GM19099 (cell line): ENCODE measurements around the gene SLC25A1.

Experiments
- POLR2A ChIP-seq: IDR thresholded peaks from 3 replicates; pipeline ENCODE4 v1.6.1; 2011; ENCODE audit warnings: low read depth; ENCODE audit not compliant: insufficient read length; ENCODE audit errors: extremely low read depth

Gene SLC25A1

DNA sequence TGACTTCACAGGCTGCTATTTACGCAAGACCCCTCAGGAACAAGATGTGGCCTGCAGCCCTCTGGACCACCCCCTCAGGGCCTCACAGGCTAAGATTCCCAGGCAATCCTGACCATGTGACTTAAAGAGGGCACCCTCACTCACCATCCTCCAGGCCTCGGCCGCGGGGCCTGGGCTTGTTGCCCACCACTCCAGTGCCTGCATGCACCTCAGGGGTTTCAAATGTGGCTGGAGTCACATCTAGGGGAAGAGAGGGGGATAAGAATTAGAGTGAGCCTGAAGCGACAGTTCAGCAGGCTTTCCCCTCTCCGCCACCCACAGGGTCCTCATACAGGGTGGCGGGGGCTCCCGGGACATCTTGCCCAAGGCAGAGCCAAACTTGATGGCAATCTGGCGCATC, 36.1 kb downstream of the SLC25A1 start:
- TF ChIP-seq POLR2A: no peak

DNA sequence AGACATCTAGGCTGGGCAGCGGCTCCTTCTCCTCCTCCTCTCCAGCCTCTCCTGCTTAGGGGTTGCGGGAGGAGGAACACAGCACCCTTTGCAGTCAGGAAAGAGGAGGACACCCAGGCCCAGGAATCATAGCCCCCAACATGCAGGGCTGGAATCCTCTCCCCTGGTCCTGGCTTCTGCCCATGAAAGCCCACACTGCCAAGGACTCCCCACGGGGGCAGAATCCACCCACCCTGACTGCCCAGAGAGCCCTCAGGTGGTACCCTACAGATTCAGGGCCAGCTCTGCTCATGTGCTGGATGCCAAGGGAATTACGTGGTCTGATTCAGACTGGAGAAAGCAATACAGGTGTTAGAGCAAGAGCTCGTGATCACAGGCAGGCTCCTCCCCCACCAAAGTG, 38.6 kb downstream of the SLC25A1 start:
- TF ChIP-seq POLR2A: no peak

DNA sequence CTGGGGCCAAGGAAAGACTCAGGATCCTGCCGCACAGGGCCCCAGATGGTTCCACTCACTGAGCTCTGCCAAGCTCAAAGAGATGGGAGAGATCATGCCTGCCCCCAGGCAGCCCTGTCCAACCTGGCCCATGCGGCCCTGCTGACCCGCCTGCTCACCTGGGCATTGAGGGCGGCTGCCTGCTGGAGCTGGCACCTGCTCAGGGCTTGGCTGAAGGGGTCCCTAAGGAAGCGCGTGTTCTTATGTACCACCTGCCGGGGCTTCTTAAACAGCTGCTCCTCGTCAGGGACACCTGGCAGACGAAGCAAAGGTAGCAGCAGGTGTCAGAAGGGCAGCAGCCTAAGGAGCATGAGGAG, 39.6 kb downstream of the SLC25A1 start:
- no peak for TF ChIP-seq POLR2A

DNA sequence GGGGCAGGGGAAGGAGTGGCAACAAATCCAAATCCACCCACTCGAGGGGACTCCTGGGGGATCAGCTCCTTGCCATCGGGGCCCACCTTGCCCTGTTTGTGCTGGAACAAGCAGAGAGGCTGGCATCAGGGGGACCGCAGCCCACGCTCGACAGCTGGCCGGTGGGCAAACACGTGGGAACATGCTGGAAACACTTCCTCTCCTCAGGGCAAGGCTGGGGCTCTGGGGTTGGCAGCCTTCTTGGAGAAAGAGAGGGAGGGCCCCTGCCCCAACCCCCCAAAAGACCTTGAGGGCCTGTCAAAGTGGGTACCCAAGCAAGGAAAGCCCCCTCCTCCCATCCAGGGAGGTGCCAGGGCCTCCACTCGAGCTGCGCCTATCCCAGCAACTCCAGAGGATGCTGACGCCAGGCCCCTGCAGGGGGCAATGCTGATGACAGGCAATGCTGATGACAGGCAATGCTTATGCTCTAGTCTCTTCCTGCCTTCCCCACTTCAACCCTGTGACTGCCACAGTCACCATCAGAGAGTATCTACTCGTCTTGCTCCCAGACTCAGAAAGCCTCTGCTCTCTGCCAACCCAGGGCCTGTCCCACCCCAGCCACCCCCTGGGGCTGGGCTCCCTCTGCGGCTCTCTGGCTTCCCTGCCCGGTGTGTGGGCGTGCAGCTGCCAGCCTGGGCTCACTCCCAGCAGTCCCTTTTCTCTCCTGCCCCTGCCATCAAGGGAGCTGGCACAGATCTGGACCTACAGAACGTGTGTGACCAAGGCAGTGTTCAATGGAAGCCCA, 40.1 kb downstream of the SLC25A1 start:
- no peak for TF ChIP-seq POLR2A

DNA sequence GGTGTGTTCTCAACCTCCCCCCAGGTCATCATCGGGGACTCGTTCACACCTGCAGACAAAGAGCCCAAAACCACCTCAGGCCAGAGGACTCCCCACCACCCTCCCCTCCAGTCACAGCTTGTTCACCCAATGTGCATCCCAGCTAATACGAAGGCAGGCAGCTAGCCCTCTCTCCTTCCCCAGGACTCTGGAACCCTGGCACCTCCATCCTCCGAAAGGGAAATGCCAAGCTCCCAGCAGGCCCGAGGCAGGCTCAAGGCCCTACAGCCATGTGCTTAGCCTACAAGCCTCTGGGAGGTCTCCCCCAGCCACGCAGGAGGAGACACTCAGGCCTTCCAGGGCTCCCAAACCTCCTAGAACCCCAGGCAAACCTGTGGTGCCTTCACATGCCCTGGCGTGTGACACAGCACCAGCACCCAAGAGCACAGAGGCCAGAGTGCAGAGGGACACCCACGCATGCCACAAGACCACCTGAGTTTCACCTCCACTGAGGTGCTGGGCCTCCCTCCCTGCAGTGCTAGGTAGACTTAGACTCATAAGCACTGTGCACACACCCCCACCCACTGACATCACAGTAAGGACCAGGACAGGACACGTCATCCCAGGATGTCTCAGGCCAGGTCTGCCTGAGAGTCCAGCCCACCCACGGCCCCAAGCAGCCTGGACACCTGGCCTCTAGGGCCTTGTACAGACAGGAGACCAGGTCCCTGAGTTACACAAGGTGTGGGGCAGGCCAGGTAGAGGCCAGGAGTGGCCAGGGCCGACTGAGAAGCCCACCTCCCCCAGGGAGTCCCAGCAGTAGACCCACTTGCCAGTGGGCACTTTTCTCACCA, 40.9 kb downstream of the SLC25A1 start:
- no peak for TF ChIP-seq POLR2A

DNA sequence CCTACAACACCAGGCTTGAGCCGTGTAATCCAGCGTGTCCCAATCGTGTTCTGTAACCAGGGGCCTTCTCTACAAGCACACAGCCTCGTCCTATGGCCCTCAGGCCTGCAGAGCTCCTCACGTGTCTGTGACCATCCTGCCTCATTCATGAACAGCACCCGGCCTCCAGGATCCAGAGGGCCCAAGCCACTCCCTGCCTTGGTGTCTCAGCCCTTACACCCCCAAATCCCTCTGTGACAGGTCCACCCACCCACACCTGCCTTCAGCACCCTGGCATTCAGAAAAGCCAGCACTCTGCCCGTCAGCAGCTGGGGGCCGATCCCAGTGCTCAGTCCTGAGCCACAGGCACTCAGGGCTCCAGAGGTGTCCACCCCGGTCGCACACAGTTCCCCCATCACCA, 41.6 kb downstream of the SLC25A1 start:
- no peak for TF ChIP-seq POLR2A

DNA sequence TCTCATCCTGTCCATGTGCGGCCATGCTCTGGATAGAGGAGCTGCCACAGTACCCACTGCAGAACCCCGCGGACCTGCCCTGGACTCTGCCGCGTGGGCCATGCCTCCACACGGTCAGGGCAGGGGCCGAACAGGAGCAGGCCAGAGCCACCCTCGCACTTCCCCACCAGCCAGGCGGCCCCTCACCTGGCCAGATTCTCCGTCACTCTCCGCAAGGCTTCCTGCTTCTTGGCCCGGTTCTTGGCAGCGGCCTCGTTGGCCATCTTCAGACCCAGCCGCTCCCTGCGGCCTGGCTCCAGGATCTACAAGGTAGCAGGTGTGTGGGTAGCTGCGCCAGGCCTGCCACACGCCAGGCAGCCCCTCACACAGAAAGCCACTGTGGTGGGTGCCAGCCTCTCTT, 43.7 kb downstream of the SLC25A1 start:
- TF ChIP-seq POLR2A: no peak

DNA sequence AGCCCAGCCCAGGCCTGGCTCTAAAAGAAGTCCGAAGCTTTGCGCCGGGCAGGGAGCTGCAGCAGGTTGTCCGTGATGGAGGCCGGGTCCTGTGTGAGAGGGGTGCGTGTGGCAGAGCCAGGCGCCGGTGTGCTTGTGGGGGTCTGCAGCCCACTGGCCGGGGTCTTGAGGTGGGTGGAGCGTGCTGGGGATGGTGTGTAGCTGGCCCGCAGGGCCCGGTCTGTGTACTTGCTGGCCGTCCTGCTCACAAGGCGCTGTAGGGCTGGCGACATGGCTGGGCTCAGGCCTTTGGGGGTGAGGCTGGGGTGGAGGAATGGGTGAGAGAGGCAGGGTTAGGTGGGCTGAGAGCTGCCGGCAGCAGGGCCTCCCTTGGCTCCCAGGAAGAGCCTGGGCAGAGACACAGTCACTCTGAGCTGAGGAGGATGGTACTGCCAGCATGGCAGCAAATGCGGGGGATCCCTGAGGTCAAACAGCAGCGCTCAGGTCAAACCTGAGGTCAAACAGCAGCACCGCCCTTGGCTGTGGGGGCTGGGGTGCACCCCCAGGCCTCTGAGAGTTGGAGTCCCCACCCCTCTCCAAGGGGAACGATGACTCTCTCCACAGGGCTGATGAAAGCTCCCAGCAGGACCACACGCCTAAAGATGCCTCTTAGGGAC, 44.2 kb downstream of the SLC25A1 start:
- no peak for TF ChIP-seq POLR2A

DNA sequence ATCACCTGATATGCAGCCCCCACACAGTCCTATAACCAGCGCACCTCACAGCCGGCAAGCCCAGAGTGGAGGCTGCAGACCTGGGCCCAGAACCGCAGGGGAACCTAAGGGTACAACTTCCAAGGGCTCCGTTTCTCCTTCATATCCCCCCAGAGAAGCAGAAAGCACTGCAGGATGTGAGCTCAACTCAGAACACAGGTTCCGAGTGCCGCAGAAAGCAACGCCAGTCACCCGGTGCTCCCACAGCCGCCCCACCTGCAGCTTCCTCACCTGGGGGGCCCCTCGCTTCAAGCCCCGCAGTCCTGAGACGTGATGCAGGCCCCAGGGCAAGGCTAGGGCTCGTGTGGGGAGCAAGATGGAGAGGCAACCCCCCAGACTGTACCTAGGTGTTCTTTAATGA, 45.0 kb downstream of the SLC25A1 start:
- no peak for TF ChIP-seq POLR2A

DNA sequence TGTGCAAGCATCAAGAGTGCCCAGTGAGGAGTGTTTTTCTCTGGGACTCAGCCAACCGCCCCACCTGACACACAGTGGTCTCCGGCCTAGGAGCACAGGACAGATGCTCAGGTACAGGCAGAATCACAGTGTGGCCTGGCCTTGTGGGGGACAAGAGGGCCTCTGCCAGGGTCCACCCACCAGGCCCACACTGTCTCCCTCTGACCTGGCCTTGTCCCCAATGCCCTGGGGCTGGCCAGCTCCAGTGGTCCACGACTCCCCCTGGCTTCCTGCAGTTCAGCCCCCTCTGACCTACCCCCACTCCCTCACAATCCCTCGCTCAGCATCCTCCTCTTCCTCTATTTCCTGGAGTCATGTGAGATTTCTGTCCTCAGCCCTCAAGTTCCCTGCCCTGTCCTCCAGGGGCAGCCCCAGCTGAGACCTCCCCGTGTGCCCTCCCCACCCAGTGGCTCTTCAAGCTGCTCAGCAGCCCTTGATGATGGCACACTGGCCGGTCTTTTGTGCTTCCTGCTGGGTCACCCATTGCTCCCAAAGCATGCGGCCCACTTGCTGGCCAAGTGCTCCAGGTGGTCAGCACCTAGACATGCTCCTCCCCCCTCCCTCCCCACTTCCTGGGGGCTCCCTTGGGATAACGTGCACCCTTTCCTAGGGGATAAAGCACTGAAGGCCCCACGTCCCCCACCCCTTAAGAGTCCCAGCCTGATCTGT, 45.7 kb downstream of the SLC25A1 start:
- no peak for TF ChIP-seq POLR2A

DNA sequence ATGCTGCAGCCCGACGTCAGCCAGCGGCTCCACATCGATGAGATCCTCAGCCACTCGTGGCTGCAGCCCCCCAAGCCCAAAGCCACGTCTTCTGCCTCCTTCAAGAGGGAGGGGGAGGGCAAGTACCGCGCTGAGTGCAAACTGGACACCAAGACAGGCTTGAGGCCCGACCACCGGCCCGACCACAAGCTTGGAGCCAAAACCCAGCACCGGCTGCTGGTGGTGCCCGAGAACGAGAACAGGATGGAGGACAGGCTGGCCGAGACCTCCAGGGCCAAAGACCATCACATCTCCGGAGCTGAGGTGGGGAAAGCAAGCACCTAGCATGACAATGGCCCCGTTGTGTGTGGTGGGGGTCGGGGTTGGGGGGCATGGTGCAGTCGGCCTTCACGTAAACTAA, 46.4 kb downstream of the SLC25A1 start:
- no peak for TF ChIP-seq POLR2A

DNA sequence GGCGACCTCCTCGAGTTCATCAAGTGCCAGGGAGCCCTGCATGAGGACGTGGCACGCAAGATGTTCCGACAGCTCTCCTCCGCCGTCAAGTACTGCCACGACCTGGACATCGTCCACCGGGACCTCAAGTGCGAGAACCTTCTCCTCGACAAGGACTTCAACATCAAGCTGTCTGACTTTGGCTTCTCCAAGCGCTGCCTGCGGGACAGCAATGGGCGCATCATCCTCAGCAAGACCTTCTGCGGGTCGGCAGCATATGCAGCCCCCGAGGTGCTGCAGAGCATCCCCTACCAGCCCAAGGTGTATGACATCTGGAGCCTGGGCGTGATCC, 46.9 kb downstream of the SLC25A1 start:
- no peak for TF ChIP-seq POLR2A

DNA sequence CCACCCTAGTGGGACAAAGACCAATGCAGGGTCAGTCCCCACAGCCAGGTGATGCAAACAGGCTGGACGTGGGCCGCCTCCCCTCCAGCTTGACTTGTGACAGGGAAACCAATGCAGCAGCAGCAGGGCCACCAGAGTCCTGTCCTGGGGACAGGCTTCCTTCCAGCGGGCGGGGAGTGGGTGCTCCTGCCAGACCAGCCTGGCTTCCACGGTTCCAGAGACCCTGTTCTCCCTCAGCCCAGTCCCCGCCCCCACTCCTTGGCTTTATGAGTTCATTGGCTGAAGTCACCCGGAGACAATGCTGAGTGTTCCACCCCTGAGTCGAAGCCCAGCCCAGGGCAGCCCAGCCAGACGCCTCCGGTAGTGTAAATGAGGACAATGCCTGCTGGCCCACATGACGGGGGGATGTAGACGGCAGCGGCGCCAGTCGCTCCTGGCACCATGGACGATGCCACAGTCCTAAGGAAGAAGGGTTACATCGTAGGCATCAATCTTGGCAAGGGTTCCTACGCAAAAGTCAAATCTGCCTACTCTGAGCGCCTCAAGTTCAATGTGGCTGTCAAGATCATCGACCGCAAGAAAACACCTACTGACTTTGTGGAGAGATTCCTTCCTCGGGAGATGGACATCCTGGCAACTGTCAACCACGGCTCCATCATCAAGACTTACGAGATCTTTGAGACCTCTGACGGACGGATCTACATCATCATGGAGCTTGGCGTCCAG, 47.4 kb downstream of the SLC25A1 start, which contains the start of gene TSSK2:
Gene TSSK2 (plus strand): TSS at position 350 of the 726 bp plus-strand sequence. CDS start 92 bp downstream, at position 442.
- no peak for TF ChIP-seq POLR2A

DNA sequence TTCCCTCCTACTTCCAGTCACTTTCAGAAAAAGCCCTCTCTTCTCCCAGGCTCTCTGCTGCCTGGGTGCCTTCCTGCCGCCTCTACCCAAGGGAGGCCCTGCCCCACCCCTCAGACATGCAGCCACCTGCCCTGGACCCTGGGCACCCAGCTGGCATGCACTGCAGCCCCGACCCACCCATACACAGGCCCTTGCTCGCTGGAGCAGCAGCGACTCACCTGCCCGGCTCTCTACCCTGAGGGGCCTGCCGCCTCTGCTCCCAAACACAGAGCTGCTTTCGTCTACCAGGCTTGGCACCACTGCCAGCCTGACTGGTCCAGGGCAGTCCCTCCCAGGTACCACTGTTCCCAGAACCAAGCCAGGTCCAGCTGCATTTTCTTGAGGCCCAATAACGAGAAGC, 48.7 kb downstream of the SLC25A1 start:
- TF ChIP-seq POLR2A: no peak
